Measurements from ENCODE around the gene AMMECR1.

DNA sequence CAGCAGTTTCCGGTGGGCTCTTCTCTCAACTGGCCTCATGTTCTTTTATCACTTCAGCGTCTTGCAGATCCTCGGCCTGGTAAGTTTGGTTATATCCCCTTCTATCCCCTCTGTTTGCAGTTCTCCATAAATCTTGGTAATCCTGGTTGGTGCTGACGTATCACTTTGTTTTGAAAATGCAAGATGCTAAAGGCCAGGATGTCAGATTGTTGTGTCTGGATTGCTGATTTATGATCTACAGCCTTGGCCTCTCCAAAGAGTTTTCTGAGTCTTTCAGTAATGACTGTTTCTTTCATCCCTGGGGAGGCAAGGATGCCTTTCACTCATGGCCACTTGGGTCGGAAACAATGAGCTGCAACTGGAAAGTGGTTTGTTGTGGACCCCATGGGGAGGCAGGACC lies 146.4 kb downstream of the AMMECR1 start:
- TF ChIP-seq POLR2A (IDR thresholded peaks at IDR 0.05; ENCODE audit: low read depth, low read length) (no peak), TAF1 (IDR thresholded peaks at IDR 0.05; ENCODE audit: borderline replicate concordance, low read depth, low read length) (no peak), POLR2AphosphoS5 (IDR thresholded peaks at IDR 0.05; ENCODE audit: low read depth, low read length) (no peak)
